Omental fat pad (tissue), 4 donors: ENCODE data around the gene FGGY. TPM values are rescaled to one million over a fixed set of nuclear protein-coding genes. Genes with fewer than 3 reads are reported as not detected.

ENCODE experiments used
- ATAC-seq: fragments of 150-250 bp; one replicate; pipeline ENCODE4 v1.9.1; 2016; ENCODE audit warnings: mild to moderate bottlenecking, moderate library complexity; ENCODE audit not compliant: low FRiP score
- DNase-seq: peaks from one replicate; pipeline ENCODE4 v3.0.0-alpha.2; 2019; ENCODE audit warnings: low spot score
- total RNA-seq, 4 donors: library from RNA; depleted of rRNA; stranded (reverse); fragments of >200 nt; gene quantifications; one replicate each; pipeline ENCODE4 v1.1.0, GENCODE V29; 2016
- TF ChIP-seq, protein P1 (sequence below), 3 donors: fragments of 450-650 bp; IDR thresholded peaks; one replicate each; pipeline ENCODE4 v1.5.1; 2016 to 2017; ENCODE audit warnings: antibody characterized with exemption in 3 of 3, mild to moderate bottlenecking in 3 of 3, moderate library complexity in 2 of 3

FGGY gene
- total RNA-seq, 4 donors from 2014 or later: 4.9 to 20.6 (median 10.7) TPM

DNA sequence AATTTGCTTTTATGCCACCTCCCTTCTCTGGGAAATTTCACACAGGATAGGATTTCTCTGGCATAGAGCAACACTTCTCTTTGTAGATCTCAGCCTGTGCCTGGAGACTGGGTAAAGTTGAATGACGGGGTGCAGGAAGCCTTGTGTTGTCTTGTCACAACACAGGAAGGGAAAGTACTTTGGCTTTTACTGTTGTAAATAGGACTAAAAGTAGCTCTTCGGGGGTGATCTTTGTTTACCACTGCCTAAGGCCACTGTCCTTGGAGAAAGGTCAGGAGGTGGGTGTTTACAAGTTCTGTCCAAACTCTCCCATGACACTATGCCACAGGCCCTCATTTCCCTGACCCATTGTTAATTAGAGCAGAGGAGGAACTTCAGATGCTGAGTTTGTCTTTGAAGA lies 139.7 kb downstream of the FGGY start:
- no peak for DNase-seq
- no peak for ATAC-seq
- TF ChIP-seq, protein P1, sequence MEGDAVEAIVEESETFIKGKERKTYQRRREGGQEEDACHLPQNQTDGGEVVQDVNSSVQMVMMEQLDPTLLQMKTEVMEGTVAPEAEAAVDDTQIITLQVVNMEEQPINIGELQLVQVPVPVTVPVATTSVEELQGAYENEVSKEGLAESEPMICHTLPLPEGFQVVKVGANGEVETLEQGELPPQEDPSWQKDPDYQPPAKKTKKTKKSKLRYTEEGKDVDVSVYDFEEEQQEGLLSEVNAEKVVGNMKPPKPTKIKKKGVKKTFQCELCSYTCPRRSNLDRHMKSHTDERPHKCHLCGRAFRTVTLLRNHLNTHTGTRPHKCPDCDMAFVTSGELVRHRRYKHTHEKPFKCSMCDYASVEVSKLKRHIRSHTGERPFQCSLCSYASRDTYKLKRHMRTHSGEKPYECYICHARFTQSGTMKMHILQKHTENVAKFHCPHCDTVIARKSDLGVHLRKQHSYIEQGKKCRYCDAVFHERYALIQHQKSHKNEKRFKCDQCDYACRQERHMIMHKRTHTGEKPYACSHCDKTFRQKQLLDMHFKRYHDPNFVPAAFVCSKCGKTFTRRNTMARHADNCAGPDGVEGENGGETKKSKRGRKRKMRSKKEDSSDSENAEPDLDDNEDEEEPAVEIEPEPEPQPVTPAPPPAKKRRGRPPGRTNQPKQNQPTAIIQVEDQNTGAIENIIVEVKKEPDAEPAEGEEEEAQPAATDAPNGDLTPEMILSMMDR (IDR thresholded peaks at IDR 0.05): no peak

GRCh38 chr1:59438058-59438560 lies 141.2 kb downstream of the FGGY start:
- DNase-seq (no peak), ATAC-seq (no peak)
- TF ChIP-seq, protein P1 (IDR thresholded peaks at IDR 0.05): no peak

DNA sequence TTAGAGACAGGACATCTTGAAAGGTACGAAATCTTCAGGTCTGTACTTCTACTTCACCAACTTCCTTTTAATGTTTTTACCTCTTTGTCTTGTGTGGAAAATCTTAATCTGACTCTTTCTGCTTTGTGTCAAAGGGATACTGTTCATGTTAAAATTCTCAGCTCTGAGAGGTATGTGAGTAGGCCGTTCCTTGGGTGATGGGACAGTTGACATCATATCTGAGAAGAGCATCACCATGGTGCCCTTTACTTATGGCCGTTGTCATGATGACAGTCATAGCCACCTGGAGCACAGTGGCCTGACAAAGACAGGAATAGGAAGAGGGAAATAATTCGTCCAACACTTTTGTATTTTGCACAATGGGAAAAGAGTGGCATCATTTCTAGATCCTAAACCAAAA lies 145.6 kb downstream of the FGGY start:
- DNase-seq: no peak
- ATAC-seq: no peak
- TF ChIP-seq, protein P1 (IDR thresholded peaks at IDR 0.05): no peak

DNA sequence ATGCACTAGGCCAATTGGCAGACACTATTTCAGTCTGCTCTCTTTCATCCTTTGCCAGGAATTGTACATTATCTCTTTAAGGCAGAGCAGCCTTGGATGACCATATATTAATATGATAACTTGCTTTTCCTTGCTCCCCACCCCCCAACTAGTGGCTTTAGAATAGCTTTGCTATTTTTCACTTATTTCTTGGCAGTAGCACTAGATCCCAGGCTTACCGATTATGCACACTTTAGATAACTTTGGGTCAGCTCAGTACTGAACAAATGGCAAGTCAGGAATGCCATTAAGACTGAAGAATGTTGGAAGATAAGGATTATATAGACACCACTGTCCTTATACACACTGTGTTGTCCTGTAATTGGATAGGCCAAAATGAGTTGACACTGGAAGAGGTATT lies 146.4 kb downstream of the FGGY start:
- TF ChIP-seq, protein P1 (IDR thresholded peaks at IDR 0.05): no peak
- DNase-seq (no peak), ATAC-seq (no peak)

- ATAC-seq (no peak), DNase-seq (no peak)
- TF ChIP-seq, protein P1 (IDR thresholded peaks at IDR 0.05): no peak
These were observed 147.6 kb downstream of the FGGY start for GRCh38 chr1:59444520-59444919.

DNA sequence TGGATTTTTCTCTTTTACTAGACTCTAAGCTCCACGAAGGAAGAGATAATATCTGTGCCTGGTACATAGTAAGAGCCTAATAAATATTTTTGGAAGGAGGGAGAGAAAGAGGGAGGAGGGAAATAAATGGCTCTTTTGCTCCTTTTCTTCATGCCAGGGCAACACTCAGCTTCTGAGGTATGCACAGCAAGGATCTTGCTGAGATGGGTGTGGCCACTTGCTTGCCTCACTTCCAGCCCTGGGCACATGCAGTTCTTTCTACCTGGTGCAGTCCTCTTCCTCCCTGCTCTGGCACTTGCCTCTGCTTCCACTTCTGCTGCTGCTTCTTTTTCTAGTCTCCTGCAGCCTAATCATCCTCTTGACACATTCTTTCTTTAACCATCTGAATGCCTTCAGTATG lies 148.1 kb downstream of the FGGY start:
- ATAC-seq (peak; percentile 90), DNase-seq (no peak)
- TF ChIP-seq, protein P1 (IDR thresholded peaks at IDR 0.05): no peak

DNA sequence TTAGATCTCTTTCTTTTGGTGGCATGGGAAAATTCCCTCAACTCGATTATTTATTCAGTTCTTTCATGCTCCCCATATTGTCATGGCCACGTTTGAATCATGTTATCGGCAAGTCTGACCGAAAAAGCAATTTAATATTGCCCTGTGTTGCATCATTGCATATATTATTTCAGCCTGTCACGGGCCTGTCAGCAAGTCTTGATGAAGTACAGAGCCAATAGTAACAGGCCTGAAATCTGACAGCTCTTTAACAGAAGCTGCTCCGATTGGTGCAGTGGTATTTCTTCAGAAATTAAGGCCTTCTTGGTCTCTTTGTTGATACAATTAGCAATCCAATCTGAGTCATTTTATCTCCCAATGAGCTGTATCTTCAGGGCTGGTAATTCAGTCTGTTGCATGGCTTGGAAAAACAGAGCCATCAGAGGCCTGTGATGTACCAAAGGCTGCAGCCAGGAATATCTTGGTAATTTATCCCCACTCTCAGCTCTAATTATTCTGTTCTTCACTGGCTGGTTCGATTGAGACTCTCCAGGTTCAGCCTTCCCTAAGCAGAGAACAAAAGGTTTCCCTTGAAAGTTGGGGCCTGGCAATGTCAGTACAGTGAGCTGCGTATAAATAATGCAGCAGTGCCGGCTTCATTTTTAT lies 149.5 kb downstream of the FGGY start:
- ATAC-seq (peak; percentile 73), DNase-seq (no peak)
- TF ChIP-seq, protein P1 (IDR thresholded peaks at IDR 0.05): no peak
